HG02678 (cell line): Measurements from ENCODE around the gene EPHA6.
"Not testable (repeated sequence)": the region's sequence is repeated elsewhere in the genome, so short reads cannot be mapped to it uniquely, and the experiment has no call there.

Experiments used
- ATAC-seq: cut with Tn5 transposase; IDR thresholded peaks from one replicate; pipeline ENCODE4 v1.9.1; 2021; ENCODE audit warnings: mild to moderate bottlenecking, moderate library complexity; ENCODE audit not compliant: unreplicated experiment

Gene EPHA6

GRCh38 chr3:97552186-97552585 is 737.8 kb downstream of the EPHA6 start:
- ATAC-seq: no peak

DNA sequence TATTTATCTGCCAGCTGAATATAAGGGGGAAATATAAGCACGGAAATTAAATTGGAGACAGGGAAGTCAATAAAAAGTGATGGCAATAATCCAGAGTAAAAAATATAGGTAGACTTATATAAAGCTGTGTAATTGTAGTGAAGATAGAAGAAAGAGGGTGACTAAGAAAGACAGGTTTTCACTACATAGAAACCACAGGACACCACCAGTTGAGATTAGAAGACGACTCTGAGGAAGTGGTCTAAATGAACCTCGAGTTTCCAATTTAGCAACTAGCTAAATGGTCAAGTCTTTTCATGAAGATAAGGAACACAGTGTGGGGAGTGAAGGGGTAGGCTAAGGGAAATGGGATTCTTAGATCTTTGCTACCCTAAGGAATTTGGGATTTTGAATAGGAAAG is 761.3 kb downstream of the EPHA6 start:
- no peak for ATAC-seq

GRCh38 chr3:97576221-97576620 is 761.8 kb downstream of the EPHA6 start:
- no peak for ATAC-seq

DNA sequence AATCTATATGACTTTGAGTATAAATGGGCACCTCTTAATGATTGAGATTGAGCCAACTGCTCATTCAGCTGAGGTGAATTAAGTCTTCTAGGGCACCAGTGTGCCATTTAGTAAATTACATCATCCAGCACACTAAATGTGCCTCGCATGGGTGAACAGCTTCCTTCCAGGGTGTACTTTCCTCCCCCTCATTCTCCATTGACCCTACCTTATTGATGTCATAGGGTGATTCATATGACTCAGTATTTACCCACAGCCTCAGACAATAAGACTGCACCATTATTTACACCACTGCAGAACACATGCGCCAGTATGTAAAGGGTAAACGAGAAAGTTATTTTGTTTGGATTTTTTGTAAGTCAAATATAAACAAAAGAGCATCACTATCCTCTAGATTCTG is 765.0 kb downstream of the EPHA6 start:
- ATAC-seq: no peak

- ATAC-seq: no peak
Observed at GRCh38 chr3:97610626-97611025, 796.2 kb downstream of the EPHA6 start.

DNA sequence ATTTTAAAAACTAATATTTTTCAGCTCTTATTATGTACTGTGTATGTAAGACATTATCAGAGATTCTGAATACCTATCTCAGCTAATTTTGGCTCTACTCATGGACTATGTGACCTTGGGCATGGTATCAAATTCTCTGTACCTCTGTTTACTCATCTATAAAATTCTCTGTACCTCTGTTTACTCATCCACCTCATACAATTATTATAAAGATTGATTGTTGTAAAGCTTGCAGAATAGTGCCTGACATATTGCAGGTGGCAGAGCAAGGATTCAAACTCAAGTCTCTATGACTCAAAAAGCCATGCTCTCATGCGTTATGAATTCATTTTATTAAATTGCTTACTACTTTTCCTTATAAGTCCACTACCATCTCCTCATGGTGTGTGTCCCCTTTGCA is 798.2 kb downstream of the EPHA6 start:
- ATAC-seq: no peak

- ATAC-seq: no peak
Observed at GRCh38 chr3:97613139-97613538, 798.7 kb downstream of the EPHA6 start.

GRCh38 chr3:97620514-97620913 is 806.1 kb downstream of the EPHA6 start:
- not testable (repeated sequence) for ATAC-seq

DNA sequence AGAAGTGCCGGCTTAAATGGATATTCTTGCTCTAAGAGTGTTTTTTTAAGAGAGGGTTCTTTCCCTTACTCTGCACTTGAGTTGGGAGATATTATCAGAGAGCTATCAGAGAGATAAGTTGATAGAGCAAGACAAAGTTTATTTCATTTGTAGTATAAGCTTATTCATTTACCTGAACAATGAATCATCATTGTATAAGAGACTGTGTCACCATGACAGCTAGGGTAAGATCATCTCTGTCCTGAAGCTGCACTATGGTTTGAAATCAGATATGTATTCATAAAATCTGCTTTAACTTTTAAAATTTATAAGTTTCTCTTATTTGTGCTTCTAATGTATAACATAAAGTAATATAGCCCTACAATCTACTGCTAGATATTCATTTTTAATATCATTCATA is 822.1 kb downstream of the EPHA6 start:
- ATAC-seq: no peak

GRCh38 chr3:97646932-97647331 is 832.5 kb downstream of the EPHA6 start:
- no peak for ATAC-seq

- no peak for ATAC-seq
Observed at GRCh38 chr3:97647441-97647982, 833.1 kb downstream of the EPHA6 start.

GRCh38 chr3:97655971-97656370 is 841.6 kb downstream of the EPHA6 start:
- ATAC-seq: no peak

GRCh38 chr3:97656638-97657037 is 842.2 kb downstream of the EPHA6 start:
- no peak for ATAC-seq

- ATAC-seq: peak; percentile 62
Observed at GRCh38 chr3:97658668-97659285, 844.4 kb downstream of the EPHA6 start.

DNA sequence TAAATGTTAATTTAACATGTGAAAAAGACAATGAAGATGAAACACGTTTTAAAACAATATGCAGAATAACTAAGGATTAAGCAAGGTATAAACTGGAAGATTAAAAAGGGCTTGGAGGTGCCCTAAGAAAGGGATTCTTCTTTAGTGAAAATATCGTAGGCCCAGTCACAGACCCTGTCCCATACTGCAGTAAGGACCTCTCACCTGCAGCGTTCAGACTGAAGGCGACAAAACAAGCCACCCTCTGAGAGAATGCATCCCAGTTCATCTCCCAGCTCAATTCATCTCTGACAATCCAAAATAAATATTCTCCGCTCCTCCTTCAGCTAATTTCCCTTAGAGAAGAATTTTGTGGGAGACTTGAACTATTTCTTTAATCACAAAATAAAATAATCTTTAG is 847.9 kb downstream of the EPHA6 start:
- no peak for ATAC-seq

DNA sequence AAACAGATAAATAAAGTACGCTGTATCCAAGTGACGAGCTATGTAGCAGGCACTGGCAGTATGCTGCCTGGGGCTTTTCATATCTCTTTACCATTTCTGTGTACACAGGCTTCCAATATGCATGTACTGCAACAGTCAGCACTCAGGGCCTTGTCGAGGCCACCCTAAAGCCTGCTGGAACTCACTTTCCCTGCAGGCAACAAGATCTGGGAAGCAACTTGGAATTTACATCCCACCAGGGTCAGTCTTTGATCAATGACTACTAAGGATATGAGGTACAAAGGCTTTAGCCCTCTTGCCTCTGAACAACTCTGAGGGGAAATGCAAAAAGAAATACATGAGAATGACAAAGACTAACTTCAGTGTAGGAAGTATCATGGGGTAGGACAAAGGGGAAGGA is 848.4 kb downstream of the EPHA6 start:
- no peak for ATAC-seq

GRCh38 chr3:97665896-97666295 is 851.5 kb downstream of the EPHA6 start:
- ATAC-seq: no peak

DNA sequence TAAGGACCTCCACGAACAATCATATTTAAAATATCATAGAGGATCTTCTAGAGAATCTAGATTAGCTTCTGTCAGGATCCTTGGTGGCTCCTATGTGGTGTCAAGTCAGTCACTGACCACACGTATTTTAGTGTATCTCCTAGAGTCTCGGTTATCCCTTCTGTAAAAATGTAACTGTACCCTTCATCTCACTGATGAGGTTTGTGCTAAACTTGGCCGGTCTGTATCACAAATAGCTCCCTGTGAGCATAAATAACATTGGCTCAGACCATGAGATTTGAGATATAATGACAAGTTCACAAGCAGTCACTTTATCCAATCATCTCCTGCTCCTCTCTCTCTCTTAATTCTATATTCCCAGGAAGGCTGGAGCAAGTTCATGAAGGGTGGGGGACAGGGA is 856.6 kb downstream of the EPHA6 start:
- no peak for ATAC-seq

DNA sequence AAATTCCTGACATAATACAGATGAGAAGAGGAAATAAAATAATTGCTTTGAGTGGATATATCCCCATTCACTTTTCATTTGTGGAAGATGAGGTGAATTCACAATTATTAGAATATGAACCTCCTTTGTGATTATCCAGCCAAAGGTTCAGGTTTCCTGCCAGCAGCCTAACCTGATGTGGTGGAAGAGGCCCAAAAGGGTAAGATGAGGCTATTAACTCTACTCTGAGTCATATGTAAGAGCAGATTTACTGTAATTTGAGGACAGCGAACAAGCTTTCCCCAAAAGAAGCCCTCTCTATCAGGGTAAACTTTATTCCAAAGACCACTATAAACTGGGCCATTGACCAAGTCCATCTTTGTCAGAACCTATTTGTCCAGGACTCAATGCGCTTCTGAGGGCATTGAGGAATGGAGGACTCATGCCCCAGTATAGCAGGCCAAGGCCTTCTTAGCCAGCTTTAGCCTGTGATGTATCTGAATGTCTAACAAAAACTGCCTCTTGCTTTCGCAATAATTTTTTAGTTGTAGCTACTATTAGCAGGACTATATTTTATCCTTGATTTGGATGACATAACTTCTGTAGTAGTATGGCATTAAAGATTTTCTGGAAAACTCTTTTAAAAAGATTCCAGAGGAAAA is 859.1 kb downstream of the EPHA6 start:
- no peak for ATAC-seq

DNA sequence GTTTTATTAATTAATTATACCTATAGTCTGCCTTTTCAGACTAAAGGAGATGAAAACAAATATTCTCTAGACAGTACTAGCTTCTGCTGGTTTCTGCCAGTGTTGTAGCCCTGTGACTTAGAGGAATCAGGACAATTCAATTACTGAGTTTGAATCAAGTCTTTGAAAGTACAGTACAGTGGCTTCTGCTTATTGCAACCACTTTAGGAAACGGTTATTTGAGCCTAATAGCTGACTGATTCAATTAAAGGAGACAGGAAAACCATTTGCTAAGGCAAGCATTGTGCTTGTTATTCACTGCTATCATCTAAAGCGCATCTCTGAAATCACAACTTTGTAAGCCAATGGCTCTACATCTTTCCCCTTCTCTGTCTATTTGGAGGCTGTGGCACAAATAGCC is 860.1 kb downstream of the EPHA6 start:
- ATAC-seq: no peak

GRCh38 chr3:97680210-97680609 is 865.8 kb downstream of the EPHA6 start:
- no peak for ATAC-seq

GRCh38 chr3:97680696-97681095 is 866.3 kb downstream of the EPHA6 start:
- no peak for ATAC-seq

DNA sequence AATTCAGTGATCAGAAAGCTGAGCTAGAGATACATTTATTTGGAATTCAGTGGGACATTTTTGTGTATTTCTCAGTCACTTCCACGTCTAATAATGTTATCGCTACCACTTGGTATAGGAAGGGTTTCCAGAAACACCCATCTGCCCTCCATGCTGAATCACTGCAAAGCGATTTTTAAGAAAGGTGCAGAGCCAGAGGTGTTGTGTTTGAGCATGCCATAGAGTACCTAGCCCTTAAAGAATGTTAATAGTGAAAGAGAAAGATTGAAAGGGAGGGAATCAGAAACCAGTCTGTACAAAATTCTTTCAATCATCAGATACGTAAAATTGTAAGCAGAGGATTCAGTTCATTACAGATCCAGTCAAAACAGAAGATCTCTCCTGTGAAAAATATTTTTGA is 870.1 kb downstream of the EPHA6 start:
- ATAC-seq: no peak
